KMS-11 (cell line): ENCODE results near the gene HDC.

Source experiments
- H2AFZ ChIP-seq: fragments of 200-600 bp; sonication (generic); 2 replicates; pipeline ENCODE4 v1.6.1; 2016; ENCODE audit warnings: antibody characterized with exemption, mixed run types, low read depth
- H3K27ac ChIP-seq: fragments of 200-600 bp; sonication (generic); 2 replicates; pipeline ENCODE4 v1.6.1; 2016; ENCODE audit warnings: mild to moderate bottlenecking, mixed run types
- H3K27me3 ChIP-seq: fragments of 200-600 bp; sonication (generic); 2 replicates; pipeline ENCODE4 v1.6.1; 2017; ENCODE audit warnings: mild to moderate bottlenecking, low read depth, mixed run types, moderate library complexity; ENCODE audit not compliant: insufficient read depth
- H3K36me3 ChIP-seq: fragments of 200-600 bp; sonication (generic); 2 replicates; pipeline ENCODE4 v1.6.1; 2017; ENCODE audit warnings: mild to moderate bottlenecking, mixed run types; ENCODE audit not compliant: insufficient read depth
- H3K4me1 ChIP-seq: fragments of 200-600 bp; sonication (generic); 2 replicates; pipeline ENCODE4 v1.6.1; 2016; ENCODE audit warnings: mild to moderate bottlenecking, low read depth, mixed run types; ENCODE audit not compliant: poor library complexity, severe bottlenecking
- H3K4me2 ChIP-seq: fragments of 200-600 bp; sonication (generic); 2 replicates; pipeline ENCODE4 v1.7.0; 2016; ENCODE audit warnings: mild to moderate bottlenecking, mixed run types
- H3K4me3 ChIP-seq: fragments of 200-600 bp; sonication (generic); IDR thresholded peaks from 2 replicates; pipeline ENCODE4 v1.6.1; 2017; ENCODE audit warnings: low read depth, low read length, mixed read lengths; ENCODE audit not compliant: insufficient read depth
- H3K79me2 ChIP-seq: fragments of 200-600 bp; sonication (generic); 2 replicates; pipeline ENCODE4 v1.6.1; 2016; ENCODE audit warnings: low read depth, mixed run types; ENCODE audit not compliant: insufficient read depth
- H3K9ac ChIP-seq: fragments of 200-600 bp; sonication (generic); 2 replicates; pipeline ENCODE4 v1.6.1; 2016; ENCODE audit warnings: mild to moderate bottlenecking, mixed run types
- H4K20me1 ChIP-seq: fragments of 200-600 bp; sonication (generic); 2 replicates; pipeline ENCODE4 v1.6.1; 2016; ENCODE audit warnings: mild to moderate bottlenecking, mixed run types; ENCODE audit not compliant: insufficient read depth
- CTCF ChIP-seq: fragments of 200-600 bp; sonication (generic); conservative IDR thresholded peaks from 2 replicates; pipeline ENCODE4 v1.6.1; 2017; ENCODE audit warnings: low read depth, mild to moderate bottlenecking, antibody characterized with exemption, low read length, moderate library complexity, mixed read lengths

Gene HDC

GRCh38 chr15:50257924-50258323 is 7.6 kb downstream of the HDC start:
- Histone ChIP-seq H3K9ac (no peak overlapping the region), H3K27me3 (no peaks in the 10 kb centered on the region), H3K4me2 (no peak overlapping the region), H3K4me1 (no peaks in the 10 kb centered on the region), H3K27ac (no peak overlapping the region), H2AFZ (no peak overlapping the region), H3K79me2 (no peaks in the 10 kb centered on the region), H4K20me1 (no peaks in the 10 kb centered on the region), H3K4me3 (no peak overlapping the region), H3K36me3 (no peaks in the 10 kb centered on the region)
- no peak for TF ChIP-seq CTCF

GRCh38 chr15:50257332-50257731 is 8.2 kb downstream of the HDC start:
- no peak overlapping the region for H3K27ac ChIP-seq
- H3K9ac ChIP-seq = no peak overlapping the region
- no peaks in the 10 kb centered on the region for H3K36me3 ChIP-seq
- H3K4me1 ChIP-seq = no peaks in the 10 kb centered on the region
- H3K27me3 ChIP-seq = no peaks in the 10 kb centered on the region
- H2AFZ ChIP-seq = no peak overlapping the region
- H3K4me2 ChIP-seq = no peak overlapping the region
- no peaks in the 10 kb centered on the region for H4K20me1 ChIP-seq
- TF ChIP-seq CTCF = no peak
- no peaks in the 10 kb centered on the region for H3K79me2 ChIP-seq
- H3K4me3 ChIP-seq = no peak overlapping the region

- TF ChIP-seq CTCF = no peak
- H3K79me2 ChIP-seq = no peaks in the 10 kb centered on the region
- H2AFZ ChIP-seq = no peak overlapping the region
- H3K4me1 ChIP-seq = no peaks in the 10 kb centered on the region
- no peaks in the 10 kb centered on the region for H4K20me1 ChIP-seq
- H3K27me3 ChIP-seq = no peaks in the 10 kb centered on the region
- no peaks in the 10 kb centered on the region for H3K36me3 ChIP-seq
- no peak overlapping the region for H3K4me3 ChIP-seq
- no peak overlapping the region for H3K4me2 ChIP-seq
- H3K27ac ChIP-seq = no peak overlapping the region
- no peak overlapping the region for H3K9ac ChIP-seq
These were observed 9.1 kb downstream of the HDC start for GRCh38 chr15:50256188-50257041.

GRCh38 chr15:50252556-50252955 is 13.0 kb downstream of the HDC start:
- no peak overlapping the region for H3K9ac ChIP-seq
- no peak for TF ChIP-seq CTCF
- no peaks in the 10 kb centered on the region for H4K20me1 ChIP-seq
- no peak overlapping the region for H2AFZ ChIP-seq
- no peaks in the 10 kb centered on the region for H3K79me2 ChIP-seq
- no peak overlapping the region for H3K4me3 ChIP-seq
- H3K4me2 ChIP-seq = no peak overlapping the region
- H3K27me3 ChIP-seq = no peaks in the 10 kb centered on the region
- no peak overlapping the region for H3K27ac ChIP-seq
- no peaks in the 10 kb centered on the region for H3K4me1 ChIP-seq
- H3K36me3 ChIP-seq = no peaks in the 10 kb centered on the region
